GM12878 (cell line): ENCODE data around the gene TIMP4. TPM values are rescaled to one million over a fixed set of nuclear protein-coding genes. Genes with fewer than 3 reads are reported as not detected.

Source experiments
- CBX3 ChIP-seq: fragments of 200-600 bp; sonication (generic); IDR thresholded peaks from 2 replicates; pipeline ENCODE4 v1.6.1; 2016; ENCODE audit warnings: low read depth, borderline replicate concordance
- CEBPZ ChIP-seq: fragments of 150-350 bp; IDR thresholded peaks from 2 replicates; pipeline ENCODE4 v1.6.1; 2016; ENCODE audit warnings: low read depth, low read length
- CHD1 ChIP-seq: IDR thresholded peaks from 2 replicates; pipeline ENCODE4 v1.6.1; 2012; ENCODE audit warnings: low read depth, low read length, improper control_type of control experiment
- CHD2 ChIP-seq: IDR thresholded peaks from 2 replicates; pipeline ENCODE4 v1.6.1; 2011; ENCODE audit warnings: low read depth, low read length, improper control_type of control experiment, borderline replicate concordance
- CTCF ChIP-seq, 3 experiments: IDR thresholded peaks in 2 of 3; conservative IDR thresholded peaks in 1 of 3; 2 replicates each; pipeline ENCODE4 v1.5.1; 2011; ENCODE audit warnings: low read depth in 3 of 3, low read length in 3 of 3, mild to moderate bottlenecking in 3 of 3, control low read depth in 2 of 3, moderate library complexity in 2 of 3, inconsistent platforms in 1 of 3, mixed read lengths in 1 of 3; ENCODE audit not compliant: control insufficient read depth in 2 of 3, insufficient read depth in 1 of 3; ENCODE audit errors: extremely low read depth in 1 of 3
- RAD51 ChIP-seq: fragments of 450-650 bp; IDR thresholded peaks from 2 replicates; pipeline ENCODE4 v1.6.1; 2016; ENCODE audit warnings: moderate library complexity, mild to moderate bottlenecking, inconsistent platforms
- RELA ChIP-seq: fragments of 450-650 bp; IDR thresholded peaks from 2 replicates; pipeline ENCODE4 v1.8.0; 2014; ENCODE audit warnings: borderline replicate concordance; ENCODE audit not compliant: partially characterized antibody
- RELB ChIP-seq: fragments of 450-650 bp; IDR thresholded peaks from 2 replicates; pipeline ENCODE4 v1.6.1; 2017; ENCODE audit warnings: low read depth, mild to moderate bottlenecking, moderate library complexity
- SIN3A ChIP-seq: IDR thresholded peaks from 2 replicates; pipeline ENCODE4 v1.6.1; 2012; ENCODE audit warnings: low read depth, low read length, improper control_type of control experiment
- SMARCA5 ChIP-seq: fragments of 450-650 bp; IDR thresholded peaks from 2 replicates; pipeline ENCODE4 v1.6.1; 2017; ENCODE audit warnings: mild to moderate bottlenecking
- SMC3 ChIP-seq: IDR thresholded peaks from 2 replicates; pipeline ENCODE4 v1.6.1; 2011; ENCODE audit warnings: low read length, improper control_type of control experiment, borderline replicate concordance
- YY1 ChIP-seq: IDR thresholded peaks from 2 replicates; pipeline ENCODE4 v1.6.1; 2011; ENCODE audit warnings: low read depth, mild to moderate bottlenecking, low read length
- ZNF207 ChIP-seq: fragments of 450-650 bp; IDR thresholded peaks from 2 replicates; pipeline ENCODE4 v1.6.1; 2014; ENCODE audit warnings: antibody characterized with exemption, mild to moderate bottlenecking, borderline replicate concordance
- ZNF274 ChIP-seq: IDR thresholded peaks from one replicate; pipeline ENCODE4 v1.8.0; 2011; ENCODE audit not compliant: insufficient read length, insufficient read depth
- polyA plus RNA-seq, 11 experiments: library from polyadenylated mRNA; depleted of rRNA in 4 of 11; unstranded in 6 of 11; stranded (reverse) in 5 of 11; fragments of >200 nt; fragmentation: Nextera tagmentation in 4 of 11; fragmentation: Illumina TruSeq in 1 of 11; extraction: Ambion mirVana in 4 of 11; extraction: Trizol in 1 of 11; gene quantifications; 1 replicate in 1 of 11; 2 replicates in 10 of 11; pipeline versions ENCODE4 v1.2.1 to v1.2.3, GENCODE V29; 2011 to 2016; ENCODE audit warnings: inconsistent platforms in 2 of 11, missing spikeins in 2 of 11, low read depth in 1 of 11
- total RNA-seq, 4 experiments: library from RNA; depleted of rRNA in 3 of 4; stranded (reverse); fragments of >200 nt in 3 of 4; fragmentation: Illumina TruSeq in 1 of 4; extraction: Trizol in 1 of 4; gene quantifications; 2 replicates each; pipeline versions ENCODE4 v1.2.1 to v1.2.3, GENCODE V29; 2013 to 2021

Gene TIMP4
- total and polyA plus RNA-seq, 10 of the 15 experiments (the other 5 are each of a cell fraction or from before 2014, with no cell fraction given), result 0.07 TPM; not detected in 9

- peak; percentile 72 to 83 (median 82) for TF ChIP-seq CTCF (IDR thresholded peaks at IDR 0.05 in 2 of 3, conservative IDR thresholded peaks at IDR 0.05 in 1 of 3; ENCODE audit: control insufficient read depth in 2 of 3, extremely low read depth in 1 of 3, insufficient read depth in 1 of 3, low read depth in 3 of 3, low read length in 3 of 3)
- no peak for TF ChIP-seq RELA
- TF ChIP-seq CHD2, result no peak
- TF ChIP-seq RAD51, result no peak
- no peak for TF ChIP-seq CEBPZ
- 0 out of 2 replicates have a peak, but pooled peaks have one; percentile 25 for TF ChIP-seq YY1
- no peak for TF ChIP-seq SIN3A
- TF ChIP-seq SMC3, result peak; percentile 78
- TF ChIP-seq ZNF207, result no peak
- TF ChIP-seq CHD1, result no peak
- TF ChIP-seq SMARCA5, result no peak
- no peak for TF ChIP-seq RELB
- TF ChIP-seq ZNF274, result no peak
- no peak for TF ChIP-seq CBX3
- TF ChIP-seq, all 136 proteins: peak for 4
Observed at GRCh38 chr3:12175844-12176453, 17.2 kb upstream of the TIMP4 start (continued).
